ENCODE results near the gene ALOX15B. TPM values are rescaled to one million over a fixed set of nuclear protein-coding genes. Genes with fewer than 3 reads are reported as not detected.
A peak's percentile ranks its signal among the peaks of the same experiment; 100 is the strongest.

Gene ALOX15B
- total RNA-seq, 4 donors from 2014 or later = 0.15 to 1.0 (median 0.69) TPM

- in situ Hi-C loops (cut with MboI; ENCODE audit: low sequenced_read_pairs in 4 of 4) (no loop called here), intact Hi-C loops (cut with DNase I; ENCODE audit: low total_unique reads) (loop anchor here (5.0 kb wide), 1 partner anchor 54 kb away; the partner anchor contains the start of gene ALOXE3)
- no peaks in the 10 kb centered on the region for H3K36me3 ChIP-seq
- TF ChIP-seq POLR2A (IDR thresholded peaks at IDR 0.05) (no peak), CTCF (IDR thresholded peaks at IDR 0.05 in 4 of 5, conservative IDR thresholded peaks at IDR 0.05 in 1 of 5) (no peak)
- ATAC-seq (peak; percentile 71 to 84), DNase-seq (no peak)
- H3K4me1 ChIP-seq = peaks cover 8% of the 10 kb centered on the region in 2 donors
- peak overlapping the region in 3 of 4 donors; percentile 0 to 22 (median 6) for H3K4me3 ChIP-seq
- H3K9me3 ChIP-seq = no peaks in the 10 kb centered on the region
- no peak overlapping the region for H3K27ac ChIP-seq
- H3K27me3 ChIP-seq = peaks cover 44 to 62% (median 49%) of the 10 kb centered on the region in 3 donors
Measured at GRCh38 chr17:8062807-8063483, 24.1 kb downstream of the ALOX15B start.

- in situ Hi-C loops (cut with MboI; ENCODE audit: low sequenced_read_pairs in 4 of 4) (no loop called here), intact Hi-C loops (cut with DNase I; ENCODE audit: low total_unique reads) (loop anchor here (5.0 kb wide), 1 partner anchor 53 kb away; the partner anchor contains the start of gene ALOXE3)
- Histone ChIP-seq H3K4me1 (peaks cover 8% of the 10 kb centered on the region in 2 donors), H3K9me3 (no peaks in the 10 kb centered on the region), H3K4me3 (no peak overlapping the region), H3K27me3 (peaks cover 40 to 52% (median 44%) of the 10 kb centered on the region in 3 donors), H3K27ac (no peak overlapping the region), H3K36me3 (no peaks in the 10 kb centered on the region)
- ATAC-seq = no peak
- no peak for DNase-seq
- TF ChIP-seq CTCF (IDR thresholded peaks at IDR 0.05 in 4 of 5, conservative IDR thresholded peaks at IDR 0.05 in 1 of 5) (no peak), POLR2A (IDR thresholded peaks at IDR 0.05) (no peak)
Measured at GRCh38 chr17:8063761-8064534, 25.1 kb downstream of the ALOX15B start.

GRCh38 chr17:8064561-8065019 lies 25.7 kb downstream of the ALOX15B start:
- TF ChIP-seq POLR2A (IDR thresholded peaks at IDR 0.05) (no peak), CTCF (IDR thresholded peaks at IDR 0.05 in 4 of 5, conservative IDR thresholded peaks at IDR 0.05 in 1 of 5) (no peak)
- H3K4me3 ChIP-seq = no peak overlapping the region
- peaks cover 8% of the 10 kb centered on the region in 2 donors for H3K4me1 ChIP-seq
- ATAC-seq (no peak), DNase-seq (no peak)
- H3K27me3 ChIP-seq = peaks cover 35 to 46% (median 44%) of the 10 kb centered on the region in 3 donors
- in situ Hi-C loops (cut with MboI; ENCODE audit: low sequenced_read_pairs in 4 of 4) (no loop called here), intact Hi-C loops (cut with DNase I; ENCODE audit: low total_unique reads) (loop anchor here (5.0 kb wide), 1 partner anchor 53 kb away; the partner anchor contains the start of gene ALOXE3)
- H3K27ac ChIP-seq = no peak overlapping the region
- no peaks in the 10 kb centered on the region for H3K9me3 ChIP-seq
- H3K36me3 ChIP-seq = no peaks in the 10 kb centered on the region

- no peak for ATAC-seq
- no peaks in the 10 kb centered on the region for H3K9me3 ChIP-seq
- H3K4me3 ChIP-seq = no peak overlapping the region
- intact Hi-C loops (cut with DNase I; ENCODE audit: low total_unique reads) (no loop called here), in situ Hi-C loops (cut with MboI; ENCODE audit: low sequenced_read_pairs in 4 of 4) (no loop called here)
- no peak overlapping the region for H3K27ac ChIP-seq
- DNase-seq = no peak
- peaks cover 28 to 37% (median 33%) of the 10 kb centered on the region in 3 donors for H3K27me3 ChIP-seq
- TF ChIP-seq POLR2A (IDR thresholded peaks at IDR 0.05) (no peak), CTCF (IDR thresholded peaks at IDR 0.05 in 4 of 5, conservative IDR thresholded peaks at IDR 0.05 in 1 of 5) (no peak)
- peaks cover 8% of the 10 kb centered on the region in 2 donors for H3K4me1 ChIP-seq
- H3K36me3 ChIP-seq = no peaks in the 10 kb centered on the region
Measured at GRCh38 chr17:8066841-8067775, 28.2 kb downstream of the ALOX15B start.

Measured in gastrocnemius medialis (tissue), 4 donors.